PC-9 (cell line): ENCODE data around the gene FAM177B. TPM values are rescaled to one million over a fixed set of nuclear protein-coding genes. Genes with fewer than 3 reads are reported as not detected.

Experiments
- BruUV-seq: library from RNA; stranded (reverse); fragments of 400-500 nt; replicated peaks from 2 replicates; lab custom pipeline; 2021; lab: Mats Ljungman, UMichigan
- CTCF ChIA-PET: fragments of 300-600 bp; sonication (Branson Sonifier 250); formaldehyde crosslinking; loops from one replicate; lab custom pipeline; 2022; ENCODE audit warnings: antibody characterized with exemption; lab: Charles Lee
- POLR2A ChIA-PET: fragments of 300-600 bp; sonication (Branson Sonifier 250); formaldehyde crosslinking; loops from one replicate; lab custom pipeline; 2022; ENCODE audit warnings: antibody characterized with exemption; ENCODE audit not compliant: unreplicated experiment; lab: Charles Lee
- DNase-seq, 2 experiments: peaks; one replicate each; pipeline versions ENCODE4 v3.0.0 to v3.0.0-alpha.2; 2015 to 2022; ENCODE audit warnings: mixed read lengths in 1 of 2
- H2AFZ ChIP-seq: fragments of 200-600 bp; sonication (generic); 2 replicates; pipeline ENCODE4 v1.8.1; 2017; ENCODE audit warnings: antibody characterized with exemption
- H3F3A ChIP-seq: fragments of 200-600 bp; sonication (generic); 2 replicates; pipeline ENCODE4 v1.8.1; 2017; ENCODE audit warnings: antibody characterized with exemption, mild to moderate bottlenecking, low read depth; ENCODE audit not compliant: insufficient read depth
- H3K27ac ChIP-seq: fragments of 200-600 bp; sonication (generic); 2 replicates; pipeline ENCODE4 v1.6.1; 2016; ENCODE audit warnings: mixed run types
- H3K27me3 ChIP-seq: fragments of 200-600 bp; sonication (generic); 2 replicates; pipeline ENCODE4 v1.6.1; 2016; ENCODE audit warnings: low read depth, mixed run types; ENCODE audit not compliant: insufficient read depth
- H3K36me3 ChIP-seq: fragments of 200-600 bp; sonication (generic); 2 replicates; pipeline ENCODE4 v1.6.1; 2016; ENCODE audit warnings: low read depth, mixed run types
- H3K4me1 ChIP-seq: fragments of 200-600 bp; sonication (generic); replicated peaks from 2 replicates; pipeline ENCODE4 v1.6.1; 2016; ENCODE audit warnings: mixed run types; ENCODE audit not compliant: insufficient read depth
- H3K4me2 ChIP-seq: fragments of 200-600 bp; sonication (generic); 2 replicates; pipeline ENCODE4 v1.6.1; 2017; ENCODE audit warnings: mixed run types
- H3K4me3 ChIP-seq: fragments of 200-600 bp; sonication (generic); 2 replicates; pipeline ENCODE4 v1.6.1; 2016; ENCODE audit warnings: mixed run types
- H3K79me2 ChIP-seq: fragments of 200-600 bp; sonication (generic); 2 replicates; pipeline ENCODE4 v1.6.1; 2017; ENCODE audit warnings: low read depth, mixed run types
- H3K9me2 ChIP-seq: fragments of 200-600 bp; sonication (generic); 2 replicates; pipeline ENCODE4 v1.8.1; 2017; ENCODE audit warnings: mild to moderate bottlenecking; ENCODE audit not compliant: insufficient read depth
- H3K9me3 ChIP-seq: fragments of 200-600 bp; sonication (generic); 2 replicates; pipeline ENCODE4 v1.8.1; 2016; ENCODE audit warnings: low read depth; ENCODE audit not compliant: insufficient read depth
- H4K20me1 ChIP-seq: fragments of 200-600 bp; sonication (generic); 2 replicates; pipeline ENCODE4 v1.8.1; 2017; ENCODE audit not compliant: insufficient read depth
- EZH2 ChIP-seq: fragments of 200-600 bp; sonication (generic); IDR thresholded peaks from 2 replicates; pipeline ENCODE4 v1.8.0; 2017; ENCODE audit warnings: antibody characterized with exemption, low read depth
- intact Hi-C: fragments of 100-400 bp; cut with micrococcal nuclease; formaldehyde crosslinking; loops from one replicate; pipeline ENCODE4 v1.10.0; 2022; ENCODE audit not compliant: unreplicated experiment
- total RNA-seq: library from RNA; stranded (reverse); gene quantifications from 2 replicates; pipeline ENCODE4 v1.2.3, GENCODE V29; 2021
- TF ChIP-seq, protein P1 (sequence below): fragments of 200-600 bp; sonication (generic); conservative IDR thresholded peaks from 2 replicates; pipeline ENCODE4 v1.6.1; 2017; ENCODE audit warnings: mixed run types, antibody characterized with exemption, mild to moderate bottlenecking, moderate library complexity

FAM177B gene
- total RNA-seq, 1 experiment from 2014 or later, result not detected

DNA sequence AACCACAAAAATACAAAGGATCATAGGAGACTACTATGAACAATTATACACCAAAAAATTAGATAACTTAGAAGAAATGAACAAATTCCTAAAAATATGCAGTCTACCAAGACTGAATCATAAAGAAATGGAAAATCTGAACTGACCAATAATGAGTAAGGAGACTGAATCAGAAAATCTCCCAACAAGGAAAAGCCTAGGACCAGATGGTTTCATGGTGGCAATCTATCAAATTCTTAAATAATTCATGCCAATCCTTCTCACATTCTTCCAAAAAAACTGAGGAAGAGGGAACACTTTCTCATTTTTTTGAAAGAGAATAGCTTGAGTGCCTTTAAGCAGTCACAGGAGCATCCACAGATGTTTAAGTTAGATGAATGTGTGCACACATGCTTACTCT is 46.0 kb downstream of the FAM177B start:
- ChIA-PET CTCF (no interaction called here), POLR2A (no interaction called here)
- Histone ChIP-seq H4K20me1 (0 out of 2 replicates have a peak, but pooled peaks cover 10% of the 10 kb centered on the region), H3K27me3 (peaks cover 71% of the 10 kb centered on the region), H3K4me2 (no peak overlapping the region), H3F3A (peaks cover 16% of the 10 kb centered on the region), H3K4me1 (peaks cover 11% of the 10 kb centered on the region), H3K9me2 (no peaks in the 10 kb centered on the region), H3K27ac (no peak overlapping the region), H3K36me3 (no peaks in the 10 kb centered on the region), H2AFZ (no peak overlapping the region), H3K79me2 (no peaks in the 10 kb centered on the region), H3K9me3 (no peaks in the 10 kb centered on the region; the same call in 1 of the 2 replicates), H3K4me3 (no peak overlapping the region)
- intact Hi-C loops, result no loop called here
- BruUV-seq, result no TSS peak
- DNase-seq, result no peak
- no peak for TF ChIP-seq EZH2
- TF ChIP-seq, protein P1, sequence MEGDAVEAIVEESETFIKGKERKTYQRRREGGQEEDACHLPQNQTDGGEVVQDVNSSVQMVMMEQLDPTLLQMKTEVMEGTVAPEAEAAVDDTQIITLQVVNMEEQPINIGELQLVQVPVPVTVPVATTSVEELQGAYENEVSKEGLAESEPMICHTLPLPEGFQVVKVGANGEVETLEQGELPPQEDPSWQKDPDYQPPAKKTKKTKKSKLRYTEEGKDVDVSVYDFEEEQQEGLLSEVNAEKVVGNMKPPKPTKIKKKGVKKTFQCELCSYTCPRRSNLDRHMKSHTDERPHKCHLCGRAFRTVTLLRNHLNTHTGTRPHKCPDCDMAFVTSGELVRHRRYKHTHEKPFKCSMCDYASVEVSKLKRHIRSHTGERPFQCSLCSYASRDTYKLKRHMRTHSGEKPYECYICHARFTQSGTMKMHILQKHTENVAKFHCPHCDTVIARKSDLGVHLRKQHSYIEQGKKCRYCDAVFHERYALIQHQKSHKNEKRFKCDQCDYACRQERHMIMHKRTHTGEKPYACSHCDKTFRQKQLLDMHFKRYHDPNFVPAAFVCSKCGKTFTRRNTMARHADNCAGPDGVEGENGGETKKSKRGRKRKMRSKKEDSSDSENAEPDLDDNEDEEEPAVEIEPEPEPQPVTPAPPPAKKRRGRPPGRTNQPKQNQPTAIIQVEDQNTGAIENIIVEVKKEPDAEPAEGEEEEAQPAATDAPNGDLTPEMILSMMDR, result no peak

DNA sequence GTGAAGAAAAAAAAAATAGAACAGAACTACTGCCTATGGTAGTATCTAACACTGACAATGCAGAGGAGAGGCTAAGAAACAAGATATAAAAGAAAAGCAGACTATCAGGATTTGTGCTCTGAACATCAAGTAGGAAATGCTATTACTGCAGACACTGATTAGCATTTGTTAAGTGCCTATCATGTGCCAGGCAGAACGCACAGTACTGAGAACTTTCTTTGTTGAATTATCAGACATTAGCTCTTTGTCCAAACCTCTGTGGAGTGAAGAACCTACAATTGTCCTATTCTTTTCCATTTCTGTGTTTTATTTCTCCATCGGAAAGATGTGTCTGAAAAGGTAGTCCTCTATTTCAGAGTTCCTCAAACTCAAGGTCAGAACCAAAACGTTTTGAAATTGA is 47.4 kb downstream of the FAM177B start:
- Histone ChIP-seq H3K27me3 (peaks cover 80% of the 10 kb centered on the region), H3K9me3 (no peaks in the 10 kb centered on the region; the same call in 1 of the 2 replicates), H3K36me3 (no peaks in the 10 kb centered on the region), H2AFZ (no peak overlapping the region), H3K4me2 (peak overlapping the region; percentile 10; the same call in 1 of the 2 replicates), H3F3A (peaks cover 16% of the 10 kb centered on the region), H3K9me2 (no peaks in the 10 kb centered on the region), H3K27ac (no peak overlapping the region), H4K20me1 (0 out of 2 replicates have a peak, but pooled peaks cover 10% of the 10 kb centered on the region), H3K4me1 (peaks cover 11% of the 10 kb centered on the region), H3K4me3 (no peak overlapping the region), H3K79me2 (no peaks in the 10 kb centered on the region)
- no peak for DNase-seq
- intact Hi-C loops, result no loop called here
- no TSS peak for BruUV-seq
- CTCF ChIA-PET, result no interaction called here
- TF ChIP-seq, protein P1, result no peak
- no peak for TF ChIP-seq EZH2
- POLR2A ChIA-PET, result interaction anchor here (0.6 kb wide), 1 partner anchor 393 kb away, joined by 3 read pairs; no protein-coding TSS in a partner anchor

GRCh38 chr1:222784916-222785315 is 47.9 kb downstream of the FAM177B start:
- Histone ChIP-seq H3F3A (peaks cover 16% of the 10 kb centered on the region), H4K20me1 (0 out of 2 replicates have a peak, but pooled peaks cover 10% of the 10 kb centered on the region), H3K9me2 (no peaks in the 10 kb centered on the region), H3K4me1 (peaks cover 11% of the 10 kb centered on the region), H3K79me2 (no peaks in the 10 kb centered on the region), H3K27me3 (peaks cover 83% of the 10 kb centered on the region), H3K4me2 (peak overlapping the region; percentile 10; the same call in 1 of the 2 replicates), H3K4me3 (no peak overlapping the region), H3K36me3 (no peaks in the 10 kb centered on the region), H3K27ac (no peak overlapping the region), H2AFZ (no peak overlapping the region), H3K9me3 (no peaks in the 10 kb centered on the region; the same call in 1 of the 2 replicates)
- TF ChIP-seq, protein P1, result no peak
- no peak for TF ChIP-seq EZH2
- ChIA-PET POLR2A (interaction anchor here (0.6 kb wide), 1 partner anchor 392 kb away, joined by 3 read pairs; no protein-coding TSS in a partner anchor), CTCF (no interaction called here)
- peak in 1 of 2 experiments; percentile 84 for DNase-seq
- no TSS peak for BruUV-seq
- intact Hi-C loops, result loop anchor here (5.0 kb wide), 1 partner anchor 48 kb away; the partner anchor contains the start of gene FAM177B
